Activated CD8-positive, alpha-beta T cell treated with anti-CD3 and anti-CD28 coated beads, Interleukin-2, amount 10 ng/mL, durations not matched to agents 7 days and 5 days (primary cell): ENCODE results near the gene PITX1. TPM values are rescaled to one million over a fixed set of nuclear protein-coding genes. Genes with fewer than 3 reads are reported as not detected.

ENCODE experiments used
- ATAC-seq: fragments of 150-1000 bp; cut with Tn5 transposase; one replicate; pipeline ENCODE4 v1.10.0; 2021; ENCODE audit warnings: moderate library complexity
- CTCF ChIA-PET: fragments of 350-600 bp; sonication (Branson Sonifier 250); formaldehyde crosslinking; loops from one replicate; lab custom pipeline; 2021; ENCODE audit warnings: antibody characterized with exemption; lab: Charles Lee
- POLR2A ChIA-PET: fragments of 350-600 bp; sonication (Branson Sonifier 250); formaldehyde crosslinking; loops from one replicate; lab custom pipeline; 2021; ENCODE audit warnings: antibody characterized with exemption; lab: Charles Lee
- DNase-seq: peaks from one replicate; pipeline ENCODE4 v3.0.0-alpha.2; 2020
- H3K27ac Mint-ChIP-seq: one replicate; pipeline ENCODE4 v1.8.0; 2021; ENCODE audit warnings: mild to moderate bottlenecking, mixed read lengths
- H3K27me3 Mint-ChIP-seq: one replicate; pipeline ENCODE4 v1.8.0; 2021; ENCODE audit warnings: low read depth, mixed read lengths
- H3K36me3 Mint-ChIP-seq: one replicate; pipeline ENCODE4 v1.8.0; 2021; ENCODE audit warnings: low read depth, mixed read lengths
- H3K4me1 Mint-ChIP-seq: one replicate; pipeline ENCODE4 v1.8.0; 2021; ENCODE audit warnings: low read depth, mixed read lengths
- H3K4me3 Mint-ChIP-seq: one replicate; pipeline ENCODE4 v1.8.0; 2021; ENCODE audit warnings: mild to moderate bottlenecking, mixed read lengths
- H3K9me3 Mint-ChIP-seq: one replicate; pipeline ENCODE4 v1.8.0; 2022; ENCODE audit warnings: mixed read lengths; ENCODE audit not compliant: insufficient read depth
- total RNA-seq, 2 experiments: library from RNA; stranded (reverse); gene quantifications; one replicate each; pipeline ENCODE4 v1.2.3, GENCODE V29; 2021

PITX1 gene
- total RNA-seq, 2 experiments from 2014 or later: not detected

- ATAC-seq (no peak), DNase-seq (no peak)
- Mint-ChIP-seq H3K4me3 (no peak overlapping the region), H3K27me3 (peaks cover 9% of the 10 kb centered on the region), H3K27ac (no peak overlapping the region), H3K9me3 (no peaks in the 10 kb centered on the region), H3K4me1 (no peaks in the 10 kb centered on the region), H3K36me3 (no peaks in the 10 kb centered on the region)
- POLR2A ChIA-PET: no interaction called here
- CTCF ChIA-PET: no interaction called here
These were observed 13.7 kb downstream of the PITX1 start for GRCh38 chr5:135020111-135020895.

- ATAC-seq (no peak), DNase-seq (no peak)
- Mint-ChIP-seq H3K27me3 (peaks cover 9% of the 10 kb centered on the region), H3K36me3 (no peaks in the 10 kb centered on the region), H3K27ac (no peak overlapping the region), H3K9me3 (no peaks in the 10 kb centered on the region), H3K4me3 (no peak overlapping the region), H3K4me1 (no peaks in the 10 kb centered on the region)
- POLR2A ChIA-PET: no interaction called here
- CTCF ChIA-PET: no interaction called here
These were observed 14.7 kb downstream of the PITX1 start for GRCh38 chr5:135019314-135019713.

- H3K36me3 Mint-ChIP-seq: no peaks in the 10 kb centered on the region
- peaks cover 9% of the 10 kb centered on the region for H3K27me3 Mint-ChIP-seq
- H3K9me3 Mint-ChIP-seq: no peaks in the 10 kb centered on the region
- POLR2A ChIA-PET: no interaction called here
- no peak for ATAC-seq
- no peak overlapping the region for H3K4me3 Mint-ChIP-seq
- no peaks in the 10 kb centered on the region for H3K4me1 Mint-ChIP-seq
- no peak for DNase-seq
- CTCF ChIA-PET: no interaction called here
- H3K27ac Mint-ChIP-seq: no peak overlapping the region
These were observed 15.6 kb downstream of the PITX1 start for GRCh38 chr5:135018457-135018856.

- Mint-ChIP-seq H3K9me3 (no peaks in the 10 kb centered on the region), H3K36me3 (no peaks in the 10 kb centered on the region), H3K4me3 (no peak overlapping the region), H3K4me1 (no peaks in the 10 kb centered on the region), H3K27me3 (peaks cover 3% of the 10 kb centered on the region), H3K27ac (no peak overlapping the region)
- ChIA-PET POLR2A (no interaction called here), CTCF (no interaction called here)
- ATAC-seq: no peak
- no peak for DNase-seq
These were observed 17.2 kb downstream of the PITX1 start for GRCh38 chr5:135016861-135017290.

GRCh38 chr5:135015942-135016341, 18.1 kb downstream of the PITX1 start:
- ATAC-seq: no peak
- DNase-seq: no peak
- no peaks in the 10 kb centered on the region for H3K4me1 Mint-ChIP-seq
- CTCF ChIA-PET: no interaction called here
- no peaks in the 10 kb centered on the region for H3K9me3 Mint-ChIP-seq
- H3K27ac Mint-ChIP-seq: no peak overlapping the region
- H3K27me3 Mint-ChIP-seq: peaks cover under 1% of the 10 kb centered on the region
- no peaks in the 10 kb centered on the region for H3K36me3 Mint-ChIP-seq
- no peak overlapping the region for H3K4me3 Mint-ChIP-seq
- POLR2A ChIA-PET: no interaction called here

- Mint-ChIP-seq H3K36me3 (no peaks in the 10 kb centered on the region), H3K4me3 (no peak overlapping the region), H3K27me3 (no peaks in the 10 kb centered on the region), H3K9me3 (no peaks in the 10 kb centered on the region), H3K27ac (no peak overlapping the region), H3K4me1 (no peaks in the 10 kb centered on the region)
- DNase-seq: no peak
- ATAC-seq: no peak
- ChIA-PET POLR2A (no interaction called here), CTCF (no interaction called here)
These were observed 20.0 kb downstream of the PITX1 start for GRCh38 chr5:135013947-135014570.

GRCh38 chr5:135013445-135013844, 20.6 kb downstream of the PITX1 start:
- ChIA-PET POLR2A (no interaction called here), CTCF (no interaction called here)
- DNase-seq (no peak), ATAC-seq (no peak)
- no peaks in the 10 kb centered on the region for H3K27me3 Mint-ChIP-seq
- H3K4me3 Mint-ChIP-seq: no peak overlapping the region
- no peaks in the 10 kb centered on the region for H3K4me1 Mint-ChIP-seq
- no peaks in the 10 kb centered on the region for H3K36me3 Mint-ChIP-seq
- H3K9me3 Mint-ChIP-seq: no peaks in the 10 kb centered on the region
- no peak overlapping the region for H3K27ac Mint-ChIP-seq

GRCh38 chr5:135012951-135013391, 21.1 kb downstream of the PITX1 start:
- ATAC-seq (no peak), DNase-seq (no peak)
- H3K27ac Mint-ChIP-seq: no peak overlapping the region
- no peak overlapping the region for H3K4me3 Mint-ChIP-seq
- CTCF ChIA-PET: no interaction called here
- no peaks in the 10 kb centered on the region for H3K9me3 Mint-ChIP-seq
- H3K36me3 Mint-ChIP-seq: no peaks in the 10 kb centered on the region
- POLR2A ChIA-PET: interaction anchor here (0.5 kb wide), 1 partner anchor 29 kb away, joined by 3 read pairs; no protein-coding TSS in a partner anchor
- no peaks in the 10 kb centered on the region for H3K27me3 Mint-ChIP-seq
- no peaks in the 10 kb centered on the region for H3K4me1 Mint-ChIP-seq

- Mint-ChIP-seq H3K36me3 (no peaks in the 10 kb centered on the region), H3K27me3 (no peaks in the 10 kb centered on the region), H3K9me3 (no peaks in the 10 kb centered on the region), H3K27ac (no peak overlapping the region), H3K4me1 (no peaks in the 10 kb centered on the region), H3K4me3 (no peak overlapping the region)
- ChIA-PET POLR2A (no interaction called here), CTCF (no interaction called here)
- DNase-seq: no peak
- ATAC-seq: no peak
These were observed 21.9 kb downstream of the PITX1 start for GRCh38 chr5:135012033-135012588.

- CTCF ChIA-PET: no interaction called here
- H3K27me3 Mint-ChIP-seq: no peaks in the 10 kb centered on the region
- H3K4me1 Mint-ChIP-seq: no peaks in the 10 kb centered on the region
- H3K4me3 Mint-ChIP-seq: no peak overlapping the region
- POLR2A ChIA-PET: no interaction called here
- H3K36me3 Mint-ChIP-seq: no peaks in the 10 kb centered on the region
- DNase-seq (no peak), ATAC-seq (no peak)
- H3K9me3 Mint-ChIP-seq: no peaks in the 10 kb centered on the region
- no peak overlapping the region for H3K27ac Mint-ChIP-seq
These were observed 22.5 kb downstream of the PITX1 start for GRCh38 chr5:135011355-135012032.

- no peaks in the 10 kb centered on the region for H3K4me1 Mint-ChIP-seq
- DNase-seq: no peak
- ChIA-PET POLR2A (no interaction called here), CTCF (no interaction called here)
- no peak overlapping the region for H3K4me3 Mint-ChIP-seq
- no peaks in the 10 kb centered on the region for H3K9me3 Mint-ChIP-seq
- no peaks in the 10 kb centered on the region for H3K36me3 Mint-ChIP-seq
- H3K27ac Mint-ChIP-seq: no peak overlapping the region
- H3K27me3 Mint-ChIP-seq: no peaks in the 10 kb centered on the region
- ATAC-seq: no peak
These were observed 23.3 kb downstream of the PITX1 start for GRCh38 chr5:135010502-135011354.
